HepG2 (cell line): ENCODE measurements around the gene STRN4. TPM values are rescaled to one million over a fixed set of nuclear protein-coding genes. Genes with fewer than 3 reads are reported as not detected.

ENCODE experiments used
- ARID4A ChIP-seq: sonication (generic); formaldehyde crosslinking; IDR thresholded peaks from 2 replicates; pipeline ENCODE4 v1.5.0; 2020; ENCODE audit warnings: mild to moderate bottlenecking, missing genetic modification reagents, borderline replicate concordance
- GATAD2A ChIP-seq: IDR thresholded peaks from 2 replicates; pipeline ENCODE4 v1.6.1; 2016
- JUN ChIP-seq: sonication (generic); formaldehyde crosslinking; IDR thresholded peaks from 2 replicates; pipeline ENCODE4 v1.4.0; 2020; ENCODE audit warnings: mild to moderate bottlenecking, missing genetic modification reagents
- KDM5B ChIP-seq: sonication (generic); formaldehyde crosslinking; IDR thresholded peaks from 2 replicates; pipeline ENCODE4 v1.4.0; 2020; ENCODE audit warnings: missing genetic modification reagents, mild to moderate bottlenecking, borderline replicate concordance
- NCOA5 ChIP-seq: sonication (generic); formaldehyde crosslinking; IDR thresholded peaks from 2 replicates; pipeline ENCODE4 v1.4.0; 2020; ENCODE audit warnings: missing genetic modification reagents
- NFYB ChIP-seq: sonication (generic); formaldehyde crosslinking; IDR thresholded peaks from 2 replicates; pipeline ENCODE4 v1.4.0; 2020; ENCODE audit warnings: missing genetic modification reagents
- NKX3-1 ChIP-seq: sonication (generic); formaldehyde crosslinking; IDR thresholded peaks from 2 replicates; pipeline ENCODE4 v1.5.0; 2020; ENCODE audit warnings: missing genetic modification reagents
- NR2C2 ChIP-seq: sonication (generic); formaldehyde crosslinking; IDR thresholded peaks from 2 replicates; pipeline ENCODE4 v1.4.0; 2020; ENCODE audit warnings: missing genetic modification reagents, mild to moderate bottlenecking, moderate library complexity, borderline replicate concordance
- PATZ1 ChIP-seq: sonication (generic); formaldehyde crosslinking; IDR thresholded peaks from 2 replicates; pipeline ENCODE4 v1.4.0; 2020; ENCODE audit warnings: missing genetic modification reagents
- TAF15 ChIP-seq: fragments of 200-400 bp; formaldehyde crosslinking; IDR thresholded peaks from one replicate; pipeline ENCODE4 v1.6.1; 2018; ENCODE audit warnings: mild to moderate bottlenecking, low read depth, low read length; ENCODE audit not compliant: poor library complexity, severe bottlenecking
- TIGD3 ChIP-seq: sonication (generic); formaldehyde crosslinking; IDR thresholded peaks from 2 replicates; pipeline ENCODE4 v1.5.1; 2020; ENCODE audit warnings: mild to moderate bottlenecking, missing genetic modification reagents, borderline replicate concordance
- ZFP1 ChIP-seq: IDR thresholded peaks from 2 replicates; pipeline ENCODE4 v1.6.1; 2016
- ZNF34 ChIP-seq: sonication (generic); formaldehyde crosslinking; IDR thresholded peaks from 2 replicates; pipeline ENCODE4 v1.4.0; 2020; ENCODE audit warnings: mild to moderate bottlenecking, missing genetic modification reagents, borderline replicate concordance
- ZNF431 ChIP-seq: sonication (generic); formaldehyde crosslinking; IDR thresholded peaks from 2 replicates; pipeline ENCODE4 v1.9.0; 2022; ENCODE audit warnings: missing genetic modification reagents, low read depth, mild to moderate bottlenecking, borderline replicate concordance
- ZNF501 ChIP-seq: sonication (generic); formaldehyde crosslinking; IDR thresholded peaks from 2 replicates; pipeline ENCODE4 v1.5.1; 2020; ENCODE audit warnings: mild to moderate bottlenecking, moderate library complexity, missing genetic modification reagents
- polyA plus RNA-seq, 8 experiments: library from polyadenylated mRNA; depleted of rRNA in 3 of 8; stranded (reverse) in 7 of 8; unstranded in 1 of 8; fragments of >200 nt; fragmentation: Illumina TruSeq in 4 of 8; extraction: Trizol in 4 of 8; gene quantifications; 2 replicates each; pipeline versions ENCODE4 v1.2.1 to v1.2.3, GENCODE V29; 2011 to 2016; ENCODE audit warnings: low read depth in 4 of 8, missing spikeins in 1 of 8, mixed read lengths in 1 of 8; ENCODE audit not compliant: insufficient read depth in 1 of 8
- total RNA-seq, 5 experiments: library from RNA; depleted of rRNA; stranded (reverse); fragments of >200 nt; fragmentation: Illumina TruSeq; extraction: Trizol; gene quantifications; 2 replicates each; pipeline ENCODE4 v1.2.3, GENCODE V29; 2016; ENCODE audit warnings: low read depth in 1 of 5
- TF ChIP-seq, protein P1 (sequence below), 2 experiments: sonication (generic) in 1 of 2; formaldehyde crosslinking in 1 of 2; IDR thresholded peaks; 2 replicates each; pipeline versions ENCODE4 v1.4.0 to v1.6.1; 2018 to 2020; ENCODE audit warnings: missing genetic modification reagents in 2 of 2, borderline replicate concordance in 1 of 2, low read depth in 1 of 2, mild to moderate bottlenecking in 1 of 2, missing biosample characterization in 1 of 2

STRN4 gene
- total and polyA plus RNA-seq, 2 of the 13 experiments (the other 11 are each of a cell fraction or from before 2014, with no cell fraction given), result 43.1 to 57.3 TPM

DNA sequence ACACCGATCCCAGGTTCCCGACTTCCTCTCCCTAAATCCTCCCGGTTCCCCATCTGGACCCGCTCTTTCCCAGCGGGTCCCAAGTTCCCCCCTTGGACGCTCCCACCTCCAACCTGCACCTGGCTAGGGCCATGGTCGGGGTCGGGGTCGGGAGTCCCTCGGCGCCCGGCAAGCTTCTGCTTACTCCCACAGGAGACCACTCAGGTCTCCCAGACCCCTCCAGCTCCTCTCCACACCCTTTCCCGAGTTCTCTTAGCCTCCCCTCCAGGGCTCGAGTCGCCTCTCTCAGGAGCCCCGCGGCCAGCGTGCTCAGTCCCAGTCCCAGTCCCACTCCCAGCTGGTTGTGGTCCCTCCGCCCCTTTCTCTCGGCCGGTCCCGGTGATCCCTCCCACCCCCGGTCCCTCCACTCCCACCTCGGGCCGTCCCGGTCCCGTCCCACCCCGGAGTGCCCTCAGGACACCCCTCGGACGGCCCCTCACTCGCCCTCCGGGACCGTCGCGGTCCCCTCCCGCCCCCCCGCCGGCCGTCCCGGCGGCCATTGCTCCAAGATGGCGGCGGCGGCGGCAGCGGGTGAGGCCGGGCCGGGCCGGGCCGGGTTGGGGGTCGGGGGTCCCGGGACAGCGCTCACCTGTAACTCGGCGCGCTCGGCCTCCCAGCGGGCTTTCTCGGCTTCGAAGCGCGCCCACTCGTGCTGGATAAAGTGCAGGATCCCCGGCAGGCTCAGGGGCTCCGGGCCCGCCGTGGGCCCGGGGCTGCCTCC lies 549 bp downstream of the STRN4 start, which contains the start of gene FKRP (continued):
- TF ChIP-seq NKX3-1 (CRISPR knock-in tag), result no peak
- no peak for TF ChIP-seq GATAD2A (CRISPR knock-in tag)
- TF ChIP-seq TIGD3 (CRISPR knock-in tag), result no peak
- TF ChIP-seq ZNF501, result peak; percentile 69
- TF ChIP-seq JUN (CRISPR knock-in tag), result no peak
- TF ChIP-seq PATZ1 (CRISPR knock-in tag), result peak; percentile 52; the same call in 1 of the 2 replicates
- peak; percentile 54; the same call in 1 of the 2 replicates for TF ChIP-seq KDM5B
- TF ChIP-seq ARID4A (CRISPR knock-in tag), result peak; percentile 44
- 0 out of 2 replicates have a peak, but pooled peaks have one; percentile 7 for TF ChIP-seq NFYB (CRISPR knock-in tag)
- TF ChIP-seq NCOA5, result no peak
- TF ChIP-seq, protein P1, sequence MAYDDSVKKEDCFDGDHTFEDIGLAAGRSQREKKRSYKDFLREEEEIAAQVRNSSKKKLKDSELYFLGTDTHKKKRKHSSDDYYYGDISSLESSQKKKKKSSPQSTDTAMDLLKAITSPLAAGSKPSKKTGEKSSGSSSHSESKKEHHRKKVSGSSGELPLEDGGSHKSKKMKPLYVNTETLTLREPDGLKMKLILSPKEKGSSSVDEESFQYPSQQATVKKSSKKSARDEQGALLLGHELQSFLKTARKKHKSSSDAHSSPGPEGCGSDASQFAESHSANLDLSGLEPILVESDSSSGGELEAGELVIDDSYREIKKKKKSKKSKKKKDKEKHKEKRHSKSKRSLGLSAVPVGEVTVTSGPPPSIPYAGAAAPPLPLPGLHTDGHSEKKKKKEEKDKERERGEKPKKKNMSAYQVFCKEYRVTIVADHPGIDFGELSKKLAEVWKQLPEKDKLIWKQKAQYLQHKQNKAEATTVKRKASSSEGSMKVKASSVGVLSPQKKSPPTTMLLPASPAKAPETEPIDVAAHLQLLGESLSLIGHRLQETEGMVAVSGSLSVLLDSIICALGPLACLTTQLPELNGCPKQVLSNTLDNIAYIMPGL (CRISPR knock-in tag; IDR thresholded peaks at IDR 0.05; ENCODE audit: borderline replicate concordance in 1 of 2, low read depth in 1 of 2), result peak in 1 of 2 experiments; percentile 75; a peak in 1 of 4 replicates
- peak; percentile 38; the same call in 1 of the 2 replicates for TF ChIP-seq ZNF431 (CRISPR knock-in tag)
- TF ChIP-seq ZNF34 (CRISPR knock-in tag), result 0 out of 2 replicates have a peak, but pooled peaks have one; percentile 63
- TF ChIP-seq ZFP1 (CRISPR knock-in tag), result no peak
- 0 out of 2 replicates have a peak, but pooled peaks have one; percentile 32 for TF ChIP-seq NR2C2
- no peak for TF ChIP-seq TAF15
